Measurements from ENCODE around the gene KAT5.
"Not testable (repeated sequence)": the region's sequence is repeated elsewhere in the genome, so short reads cannot be mapped to it uniquely, and the experiment has no call there.

Gene KAT5

DNA sequence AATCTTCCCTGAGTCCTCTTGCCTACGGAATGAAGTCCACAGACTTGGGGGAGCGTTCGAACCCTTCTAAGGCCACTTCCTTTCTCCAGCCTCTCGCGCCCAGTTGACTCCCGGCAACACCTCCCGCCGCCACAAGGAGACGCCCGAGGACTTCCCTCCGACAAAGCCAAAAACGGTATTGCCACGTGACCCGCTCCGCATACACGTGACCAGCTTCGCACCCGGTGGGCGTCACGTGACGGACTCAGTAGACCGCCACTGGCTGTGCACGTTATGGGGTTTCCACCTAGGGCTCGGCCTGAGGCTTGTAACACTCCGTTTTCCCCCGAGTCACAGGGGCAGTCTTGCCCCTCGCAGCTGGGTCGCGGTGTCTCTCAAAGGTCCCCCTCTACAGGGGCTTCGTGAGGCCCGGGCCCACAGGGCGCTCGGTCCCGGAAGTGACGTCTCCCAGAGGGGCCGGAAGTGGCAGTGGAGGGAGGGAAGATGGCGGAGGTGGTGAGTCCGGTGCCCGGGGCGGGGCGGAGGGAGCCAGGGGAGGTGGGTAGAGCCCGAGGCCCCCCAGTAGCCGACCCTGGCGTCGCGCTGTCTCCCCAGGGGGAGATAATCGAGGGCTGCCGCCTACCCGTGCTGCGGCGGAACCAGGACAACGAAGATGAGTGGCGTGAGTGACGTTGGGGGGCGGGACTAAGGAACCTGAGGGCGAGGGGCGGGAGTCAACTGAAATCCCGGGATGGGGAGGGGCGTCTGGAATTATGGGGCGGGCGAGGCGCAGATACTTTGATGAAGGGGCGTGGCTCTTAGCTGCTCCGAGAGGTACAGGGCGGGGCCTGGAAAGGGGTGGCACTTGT lies at the start of gene KAT5:
TSS of gene KAT5 (plus strand) at position 468 of the 848 bp plus-strand sequence. CDS start at position 484, 16 bp downstream.
- DNase-seq (ENCODE audit: low read depth in 2 of 2) = peak; percentile 96

- peak; percentile 74 to 85 for DNase-seq (ENCODE audit: low read depth in 2 of 2)
Measured at GRCh38 chr11:65662799-65663638, 49.0 kb upstream of the KAT5 start, which contains the start of gene RELA. RELA (minus strand) TSS chr11:65662916; CDS start chr11:65662832, 84 bp downstream.

DNA sequence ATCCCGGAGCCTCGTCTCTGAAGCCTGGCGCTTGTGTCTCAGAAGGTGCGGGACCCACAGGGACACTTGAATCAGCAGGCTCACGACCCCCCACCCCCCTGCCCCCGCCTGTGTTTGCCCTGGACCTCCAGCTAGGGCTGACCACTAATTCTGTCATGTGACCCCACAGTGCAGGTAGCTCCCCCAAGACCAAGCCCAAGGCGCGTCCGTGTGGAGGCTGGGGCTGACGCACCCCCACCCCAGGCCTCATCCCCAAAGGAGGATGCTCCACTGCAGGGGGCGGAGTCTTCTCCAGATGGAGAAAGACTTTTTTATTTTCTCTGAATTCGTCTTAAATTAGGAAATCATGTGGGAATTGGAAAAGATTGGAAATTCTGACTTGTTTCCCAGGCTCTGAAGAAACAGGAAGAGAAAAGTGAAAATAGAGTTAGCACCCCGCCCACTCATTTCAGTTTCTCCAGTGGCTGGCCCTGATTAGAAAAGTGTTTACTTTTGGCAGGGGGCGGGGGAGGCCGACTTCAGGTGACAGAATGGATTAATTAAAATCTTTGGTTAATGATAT lies 48.3 kb upstream of the KAT5 start:
- DNase-seq (ENCODE audit: low read depth in 2 of 2) = peak in 1 of 2 donors; percentile 37

DNA sequence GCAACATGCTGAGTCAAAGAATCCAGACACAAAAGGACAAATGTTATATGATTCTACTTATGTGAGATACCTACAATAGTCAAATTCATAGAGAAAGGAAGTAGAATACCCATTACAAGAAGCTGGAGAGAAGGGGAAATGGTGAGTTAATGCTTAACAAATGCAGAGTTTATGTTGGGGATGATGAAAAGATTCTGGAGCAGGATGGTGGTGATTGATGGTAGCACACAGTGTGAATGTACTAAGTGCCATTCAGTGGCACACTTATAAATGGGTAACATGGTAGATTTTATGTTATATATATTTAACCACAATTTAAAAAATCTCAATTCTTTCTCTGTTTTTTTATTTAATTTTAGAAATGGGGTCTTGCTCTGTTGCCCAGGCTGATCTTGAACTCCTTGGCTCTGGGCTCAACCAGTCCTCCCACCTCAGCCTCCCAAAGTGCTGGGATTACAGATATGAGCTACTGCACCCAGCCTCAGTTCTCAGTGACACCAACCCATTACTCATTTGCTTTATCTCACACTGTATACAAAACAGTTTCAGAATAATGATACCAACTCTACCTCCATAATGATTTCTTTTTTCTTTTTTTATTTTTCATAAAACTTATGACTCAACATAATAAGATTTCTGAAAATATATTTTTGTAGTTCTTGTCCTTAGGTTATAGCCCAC lies 39.7 kb upstream of the KAT5 start:
- DNase-seq (ENCODE audit: low read depth in 2 of 2) = no peak

GRCh38 chr11:65672982-65673381 lies 39.1 kb upstream of the KAT5 start:
- no peak for DNase-seq (ENCODE audit: low read depth in 2 of 2)

GRCh38 chr11:65680192-65680743 lies 31.8 kb upstream of the KAT5 start:
- no peak for DNase-seq (ENCODE audit: low read depth in 2 of 2)

- not testable (repeated sequence) for DNase-seq (ENCODE audit: low read depth in 2 of 2)
Measured at GRCh38 chr11:65683480-65683879, 28.6 kb upstream of the KAT5 start.

- DNase-seq (ENCODE audit: low read depth in 2 of 2) = no peak
Measured at GRCh38 chr11:65685981-65686380, 26.1 kb upstream of the KAT5 start.

- DNase-seq (ENCODE audit: low read depth in 2 of 2) = not testable (repeated sequence)
Measured at GRCh38 chr11:65691847-65692246, 20.2 kb upstream of the KAT5 start.

- DNase-seq (ENCODE audit: low read depth in 2 of 2) = no peak
Measured at GRCh38 chr11:65692367-65692766, 19.7 kb upstream of the KAT5 start.

GRCh38 chr11:65695459-65696241 lies 16.4 kb upstream of the KAT5 start:
- DNase-seq (ENCODE audit: low read depth in 2 of 2) = no peak

- no peak for DNase-seq (ENCODE audit: low read depth in 2 of 2)
Measured at GRCh38 chr11:65696802-65697552, 15.1 kb upstream of the KAT5 start.

DNA sequence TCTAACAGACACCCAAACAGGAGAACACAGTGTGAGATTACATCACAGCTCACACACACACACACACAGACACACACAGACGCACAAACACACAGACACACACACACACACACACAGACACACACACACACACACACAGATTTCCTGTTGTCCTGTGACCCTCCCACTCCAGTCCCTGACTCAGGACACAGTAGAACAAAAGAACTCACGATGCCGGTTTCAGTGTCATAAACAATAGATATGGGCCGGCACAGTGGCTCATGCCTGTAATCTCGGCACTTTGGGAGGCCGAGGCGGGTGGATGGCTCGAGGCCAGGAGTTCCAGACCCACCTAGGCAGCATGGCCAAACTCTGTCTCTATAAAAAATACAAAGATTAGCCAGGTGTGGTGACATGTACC lies 13.8 kb upstream of the KAT5 start:
- DNase-seq (ENCODE audit: low read depth in 2 of 2) = no peak

DNA sequence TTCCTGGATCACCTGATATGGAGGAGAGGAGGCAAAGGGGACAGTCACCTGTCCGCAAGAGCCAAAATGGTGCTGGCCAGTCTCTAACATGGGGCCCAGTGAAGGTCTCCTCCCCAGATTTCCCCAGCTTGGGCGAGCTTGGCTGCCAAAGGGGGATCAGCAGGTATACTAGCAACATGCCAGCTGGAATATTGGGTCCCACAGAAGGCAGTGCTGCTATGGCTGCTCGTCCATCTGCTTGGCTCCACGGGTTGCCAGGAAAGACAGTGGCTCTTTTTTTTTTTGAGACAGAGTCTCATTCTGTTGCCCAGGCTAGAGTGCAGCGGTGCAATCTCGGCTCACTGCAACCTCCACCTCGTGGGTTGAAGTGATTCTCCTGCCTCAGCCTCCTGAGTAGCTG lies 12.7 kb upstream of the KAT5 start:
- no peak for DNase-seq (ENCODE audit: low read depth in 2 of 2)

DNA sequence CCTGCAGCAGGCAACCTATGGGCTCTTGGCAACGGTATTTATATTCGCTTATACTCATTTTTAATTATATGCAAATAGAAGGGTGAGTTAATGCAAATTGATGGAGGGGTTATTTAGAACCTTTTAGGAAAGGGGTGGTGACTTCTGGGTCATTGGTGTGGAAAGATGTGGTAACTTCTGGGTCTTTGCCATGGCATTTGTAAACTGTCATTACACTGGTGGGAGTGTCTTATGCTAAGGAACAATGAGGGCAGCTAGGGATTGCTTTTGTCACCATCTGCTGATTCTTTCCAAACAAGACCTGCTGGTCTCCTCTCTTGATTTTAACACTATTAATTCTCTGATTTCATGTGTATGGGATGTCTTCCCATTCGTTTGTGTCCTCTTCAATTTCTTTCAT lies 11.7 kb upstream of the KAT5 start:
- DNase-seq (ENCODE audit: low read depth in 2 of 2) = no peak

DNA sequence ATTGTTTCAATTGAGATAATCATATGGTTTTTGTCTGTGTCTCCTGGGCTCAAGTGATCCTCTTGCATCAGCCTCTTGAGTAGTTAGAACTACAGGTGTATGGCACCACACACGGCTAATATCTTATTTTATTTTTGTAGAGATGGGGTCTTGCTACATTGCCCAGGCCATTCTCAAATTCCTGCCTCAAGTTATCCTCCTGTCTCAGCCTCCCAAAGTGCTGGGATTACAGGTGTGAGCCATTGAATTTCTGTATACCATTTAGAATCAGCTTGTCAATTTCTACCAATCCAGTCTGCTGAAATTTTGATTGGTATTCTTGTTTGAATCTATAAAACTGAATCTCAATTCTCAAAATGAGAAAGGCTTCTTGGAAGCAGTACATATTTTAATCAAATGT lies 10.4 kb upstream of the KAT5 start:
- DNase-seq (ENCODE audit: low read depth in 2 of 2) = no peak

- no peak for DNase-seq (ENCODE audit: low read depth in 2 of 2)
Measured at GRCh38 chr11:65703846-65704245, 8.2 kb upstream of the KAT5 start.

GRCh38 chr11:65706303-65706763 lies 5.7 kb upstream of the KAT5 start:
- DNase-seq (ENCODE audit: low read depth in 2 of 2) = peak; percentile 46 to 60

DNA sequence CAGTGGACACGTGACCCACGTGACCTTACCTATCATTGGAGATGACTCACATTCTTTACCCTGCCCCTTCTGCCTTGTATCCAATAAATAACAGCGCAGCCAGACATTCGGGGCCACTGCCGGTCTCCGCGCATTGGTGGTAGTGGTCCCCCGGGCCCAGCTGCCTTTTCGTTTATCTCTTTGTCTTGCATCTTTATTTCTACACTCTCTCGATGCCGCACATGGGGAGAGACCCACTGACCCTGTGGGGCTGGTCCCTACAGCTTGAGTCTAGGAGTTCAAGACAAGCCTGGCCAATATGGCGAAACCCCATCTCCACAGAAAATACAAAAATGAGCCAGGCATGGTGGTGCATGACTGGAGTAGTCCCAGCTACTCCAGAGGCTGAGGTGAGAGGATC lies 5.0 kb upstream of the KAT5 start:
- not testable (repeated sequence) for DNase-seq (ENCODE audit: low read depth in 2 of 2)

DNA sequence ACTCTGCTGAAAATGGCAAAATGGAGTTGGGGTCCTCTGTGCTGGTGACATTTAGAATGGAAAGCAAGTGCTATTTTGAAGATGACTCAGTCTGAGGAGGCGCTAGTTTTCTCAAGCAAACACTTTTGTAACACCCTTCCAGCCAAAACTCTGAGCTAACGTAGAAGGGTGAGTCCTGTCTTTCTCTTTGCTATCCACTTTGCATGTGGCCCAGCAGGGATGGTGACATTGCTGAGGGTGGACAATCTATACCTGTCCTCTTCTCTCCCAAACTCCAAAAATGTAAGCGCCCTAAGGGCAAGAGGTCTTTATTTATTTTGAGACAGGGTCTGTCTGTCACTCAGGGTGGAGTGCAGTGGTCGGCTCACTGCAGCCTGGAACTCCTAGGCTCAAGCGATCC lies 3.6 kb upstream of the KAT5 start:
- DNase-seq (ENCODE audit: low read depth in 2 of 2) = no peak
